Measurements from ENCODE around the gene ZFPM1.

ZFPM1 gene

DNA sequence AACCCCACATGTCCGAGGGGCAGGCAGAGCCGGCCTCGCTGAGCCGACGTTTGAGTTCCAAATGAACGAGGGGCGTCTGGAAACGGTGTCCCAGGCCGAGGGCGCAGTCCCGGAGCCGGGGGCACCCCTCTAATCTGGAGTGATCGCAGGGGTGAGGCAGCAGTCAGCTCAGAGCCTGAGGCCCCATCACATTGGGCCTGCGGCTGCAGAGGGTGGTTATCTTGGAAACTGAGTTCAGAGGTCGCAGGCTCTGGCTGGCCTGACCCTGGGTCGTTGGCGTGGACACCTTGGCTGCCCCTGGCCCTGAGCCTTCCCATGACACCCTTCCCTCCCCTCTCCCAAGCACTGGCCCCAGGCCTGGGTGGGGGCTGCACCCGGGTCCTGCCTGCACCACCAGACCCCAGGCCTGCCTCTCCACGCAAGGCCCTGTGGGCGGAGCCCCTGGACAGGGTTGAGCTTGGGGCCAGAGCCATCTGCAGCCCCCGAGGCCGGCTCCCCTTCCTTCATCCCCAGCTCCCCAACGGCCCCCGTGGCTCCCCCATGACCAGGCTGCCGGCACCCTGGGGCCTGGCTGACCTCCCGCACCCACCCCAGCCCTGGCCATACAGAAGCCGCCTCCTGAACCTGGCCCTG, 45.6 kb downstream of the ZFPM1 start:
- TF ChIP-seq, protein P1, sequence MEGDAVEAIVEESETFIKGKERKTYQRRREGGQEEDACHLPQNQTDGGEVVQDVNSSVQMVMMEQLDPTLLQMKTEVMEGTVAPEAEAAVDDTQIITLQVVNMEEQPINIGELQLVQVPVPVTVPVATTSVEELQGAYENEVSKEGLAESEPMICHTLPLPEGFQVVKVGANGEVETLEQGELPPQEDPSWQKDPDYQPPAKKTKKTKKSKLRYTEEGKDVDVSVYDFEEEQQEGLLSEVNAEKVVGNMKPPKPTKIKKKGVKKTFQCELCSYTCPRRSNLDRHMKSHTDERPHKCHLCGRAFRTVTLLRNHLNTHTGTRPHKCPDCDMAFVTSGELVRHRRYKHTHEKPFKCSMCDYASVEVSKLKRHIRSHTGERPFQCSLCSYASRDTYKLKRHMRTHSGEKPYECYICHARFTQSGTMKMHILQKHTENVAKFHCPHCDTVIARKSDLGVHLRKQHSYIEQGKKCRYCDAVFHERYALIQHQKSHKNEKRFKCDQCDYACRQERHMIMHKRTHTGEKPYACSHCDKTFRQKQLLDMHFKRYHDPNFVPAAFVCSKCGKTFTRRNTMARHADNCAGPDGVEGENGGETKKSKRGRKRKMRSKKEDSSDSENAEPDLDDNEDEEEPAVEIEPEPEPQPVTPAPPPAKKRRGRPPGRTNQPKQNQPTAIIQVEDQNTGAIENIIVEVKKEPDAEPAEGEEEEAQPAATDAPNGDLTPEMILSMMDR (conservative IDR thresholded peaks at IDR 0.05; ENCODE audit: control insufficient read depth, insufficient read depth, low read depth, low read length) = no peak
- no peak overlapping the region for H3K4me3 ChIP-seq (ENCODE audit: control insufficient read depth, low read depth, low read length)
- no peak for DNase-seq (ENCODE audit: low read depth)

DNA sequence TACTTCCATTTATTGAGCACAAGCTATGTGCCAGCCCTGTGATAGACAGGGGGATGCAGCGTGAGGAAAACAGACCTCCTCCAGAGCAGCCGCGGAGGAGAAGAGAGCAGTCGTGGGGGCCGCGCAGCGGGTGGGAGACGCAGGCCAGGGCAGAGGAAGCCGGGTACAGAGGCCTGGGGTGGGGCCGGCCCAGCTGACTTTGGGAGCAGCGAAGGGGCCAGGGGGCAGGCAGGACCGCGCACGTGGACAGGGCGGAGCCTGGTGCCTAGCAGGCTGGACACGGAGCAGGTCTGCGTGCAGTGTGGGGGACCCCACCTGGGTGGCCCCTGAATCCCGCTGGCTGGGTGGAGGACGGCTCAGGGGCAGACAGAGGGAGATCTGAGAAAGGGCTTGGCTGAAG, 46.2 kb downstream of the ZFPM1 start:
- no peak overlapping the region for H3K4me3 ChIP-seq (ENCODE audit: control insufficient read depth, low read depth, low read length)
- DNase-seq (ENCODE audit: low read depth) = no peak
- TF ChIP-seq, protein P1 (conservative IDR thresholded peaks at IDR 0.05; ENCODE audit: control insufficient read depth, insufficient read depth, low read depth, low read length) = no peak

- DNase-seq (ENCODE audit: low read depth) = no peak
- TF ChIP-seq, protein P1 (conservative IDR thresholded peaks at IDR 0.05; ENCODE audit: control insufficient read depth, insufficient read depth, low read depth, low read length) = no peak
- H3K4me3 ChIP-seq (ENCODE audit: control insufficient read depth, low read depth, low read length) = no peak overlapping the region
These were observed 46.8 kb downstream of the ZFPM1 start for GRCh38 chr16:88499836-88500251.

DNA sequence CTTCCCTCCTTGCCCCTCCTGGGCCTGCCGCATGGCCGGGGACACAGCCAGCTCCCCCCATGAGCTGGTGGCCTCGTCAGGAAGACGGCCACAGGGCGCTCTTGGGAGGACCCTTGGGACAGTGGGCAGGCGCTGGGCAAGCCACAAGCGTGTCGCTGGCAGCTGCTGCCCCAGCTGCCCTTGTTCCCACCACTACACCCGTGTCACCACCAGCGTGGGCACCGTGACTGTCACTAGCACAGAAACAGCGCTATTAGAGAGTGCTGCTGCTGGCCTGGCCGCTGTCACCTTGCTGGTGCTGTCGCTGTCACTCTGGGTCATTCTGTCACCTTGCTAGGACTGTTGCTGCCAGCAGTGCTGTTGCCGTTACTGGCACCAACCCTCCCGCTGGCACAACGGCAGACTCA, 47.2 kb downstream of the ZFPM1 start:
- TF ChIP-seq, protein P1 (conservative IDR thresholded peaks at IDR 0.05; ENCODE audit: control insufficient read depth, insufficient read depth, low read depth, low read length) = no peak
- DNase-seq (ENCODE audit: low read depth) = no peak
- no peak overlapping the region for H3K4me3 ChIP-seq (ENCODE audit: control insufficient read depth, low read depth, low read length)

GRCh38 chr16:88502371-88502770, 49.3 kb downstream of the ZFPM1 start:
- no peak overlapping the region for H3K4me3 ChIP-seq (ENCODE audit: control insufficient read depth, low read depth, low read length)
- DNase-seq (ENCODE audit: low read depth) = no peak
- TF ChIP-seq, protein P1 (conservative IDR thresholded peaks at IDR 0.05; ENCODE audit: control insufficient read depth, insufficient read depth, low read depth, low read length) = no peak

DNA sequence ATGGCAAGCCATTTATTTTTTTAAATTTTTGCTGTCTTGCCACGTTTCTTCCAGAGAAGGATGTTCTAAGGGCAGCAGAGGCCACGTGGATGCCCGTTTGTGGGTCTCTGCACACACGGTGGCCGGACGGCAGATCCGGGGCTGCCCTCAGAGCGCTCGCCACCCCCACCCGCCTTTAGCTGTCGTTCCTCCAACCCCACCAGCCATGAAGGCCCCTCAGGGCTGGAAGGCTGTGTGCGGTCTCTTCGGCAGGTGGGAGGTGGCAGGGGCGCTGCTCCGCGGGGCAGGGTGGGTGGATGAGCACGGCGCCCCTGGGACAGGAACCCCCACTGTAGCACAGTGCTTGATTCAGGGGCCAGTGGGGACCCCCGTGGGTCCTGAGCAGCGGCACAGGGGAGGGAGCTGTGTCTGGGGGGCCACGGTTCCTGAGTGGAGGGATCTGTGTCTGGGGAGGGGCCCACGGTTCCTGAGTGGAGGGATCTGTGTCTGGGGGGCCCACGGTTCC, 49.7 kb downstream of the ZFPM1 start:
- TF ChIP-seq, protein P1 (conservative IDR thresholded peaks at IDR 0.05; ENCODE audit: control insufficient read depth, insufficient read depth, low read depth, low read length) = no peak
- no peak for DNase-seq (ENCODE audit: low read depth)
- no peak overlapping the region for H3K4me3 ChIP-seq (ENCODE audit: control insufficient read depth, low read depth, low read length)

Measured in fibroblast of mammary gland (primary cell).